ENCODE measurements around the gene EPB41L3. TPM values are rescaled to one million over a fixed set of nuclear protein-coding genes. Genes with fewer than 3 reads are reported as not detected.

EPB41L3 gene
- total and polyA plus RNA-seq, 8 donors, result 30.0 to 98.7 (median 44.3) TPM

DNA sequence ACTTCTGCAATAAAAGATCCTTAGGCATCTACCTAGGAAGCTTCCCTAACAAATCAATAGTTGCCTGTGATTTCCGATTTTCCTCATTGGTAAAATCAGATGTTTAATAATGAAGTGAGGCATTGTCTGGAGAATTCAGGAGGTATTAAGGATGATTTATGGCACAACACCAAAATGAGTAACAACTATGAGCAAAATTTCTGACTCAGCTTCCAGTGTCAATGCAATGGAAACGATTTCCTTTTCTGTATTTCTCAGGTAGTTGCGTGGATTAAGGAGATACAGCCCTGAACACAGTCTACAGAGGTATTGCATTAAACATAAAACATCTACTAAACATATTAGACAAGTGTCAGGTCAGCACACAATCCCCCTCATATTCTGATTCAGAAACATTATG is 99.5 kb downstream of the EPB41L3 start:
- H3K4me3 ChIP-seq, result no peak overlapping the region
- H3K27ac ChIP-seq, result no peak overlapping the region
- no peaks in the 10 kb centered on the region for H3K9me3 ChIP-seq
- peaks cover 0 to 17% of the 10 kb centered on the region in 2 donors for H3K4me1 ChIP-seq
- intact Hi-C loops (cut with DNase I), result no loop called here
- H3K27me3 ChIP-seq, result no peaks in the 10 kb centered on the region
- ATAC-seq, result no peak
- TF ChIP-seq, protein P1, sequence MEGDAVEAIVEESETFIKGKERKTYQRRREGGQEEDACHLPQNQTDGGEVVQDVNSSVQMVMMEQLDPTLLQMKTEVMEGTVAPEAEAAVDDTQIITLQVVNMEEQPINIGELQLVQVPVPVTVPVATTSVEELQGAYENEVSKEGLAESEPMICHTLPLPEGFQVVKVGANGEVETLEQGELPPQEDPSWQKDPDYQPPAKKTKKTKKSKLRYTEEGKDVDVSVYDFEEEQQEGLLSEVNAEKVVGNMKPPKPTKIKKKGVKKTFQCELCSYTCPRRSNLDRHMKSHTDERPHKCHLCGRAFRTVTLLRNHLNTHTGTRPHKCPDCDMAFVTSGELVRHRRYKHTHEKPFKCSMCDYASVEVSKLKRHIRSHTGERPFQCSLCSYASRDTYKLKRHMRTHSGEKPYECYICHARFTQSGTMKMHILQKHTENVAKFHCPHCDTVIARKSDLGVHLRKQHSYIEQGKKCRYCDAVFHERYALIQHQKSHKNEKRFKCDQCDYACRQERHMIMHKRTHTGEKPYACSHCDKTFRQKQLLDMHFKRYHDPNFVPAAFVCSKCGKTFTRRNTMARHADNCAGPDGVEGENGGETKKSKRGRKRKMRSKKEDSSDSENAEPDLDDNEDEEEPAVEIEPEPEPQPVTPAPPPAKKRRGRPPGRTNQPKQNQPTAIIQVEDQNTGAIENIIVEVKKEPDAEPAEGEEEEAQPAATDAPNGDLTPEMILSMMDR (IDR thresholded peaks at IDR 0.05), result no peak
- no peak for DNase-seq
- no peaks in the 10 kb centered on the region for H3K36me3 ChIP-seq

DNA sequence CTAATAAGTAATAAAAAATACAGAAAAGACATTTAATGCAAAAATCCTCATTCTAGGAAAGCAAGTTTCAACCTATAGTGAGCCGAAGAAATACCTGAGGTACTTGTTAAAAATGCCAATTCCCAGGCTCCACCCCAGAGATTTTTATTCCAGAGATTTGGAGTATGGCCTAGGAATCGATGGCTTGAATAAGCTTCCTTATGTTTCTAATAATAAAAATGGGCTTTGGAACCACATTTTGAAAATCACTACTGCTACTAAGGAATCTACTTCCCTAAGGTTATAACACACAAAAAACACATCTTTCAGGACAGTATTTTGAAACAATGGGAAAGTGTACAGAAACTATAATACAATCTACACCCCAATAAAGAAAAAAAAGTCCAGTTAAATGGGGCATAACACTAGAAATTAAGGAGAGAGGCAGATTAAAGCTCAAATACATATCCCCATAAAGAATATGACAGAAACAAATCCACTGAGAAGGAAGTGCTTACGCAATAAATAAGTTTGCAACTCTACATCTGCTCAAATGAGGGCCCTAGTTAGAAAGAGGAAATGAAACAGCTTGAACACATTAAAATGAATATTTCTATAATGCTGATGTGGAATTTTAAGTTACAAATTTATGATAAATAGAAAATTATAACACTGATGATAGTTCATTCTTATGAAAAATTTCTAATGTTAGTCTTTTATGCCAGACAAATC is 103.7 kb downstream of the EPB41L3 start:
- H3K9me3 ChIP-seq, result no peaks in the 10 kb centered on the region
- DNase-seq, result peak in 1 of 4 donors; percentile 41
- peaks cover 0 to 17% of the 10 kb centered on the region in 2 donors for H3K4me1 ChIP-seq
- H3K27ac ChIP-seq, result peak overlapping the region; percentile 14 to 26
- no peak overlapping the region for H3K4me3 ChIP-seq
- H3K36me3 ChIP-seq, result no peaks in the 10 kb centered on the region
- intact Hi-C loops (cut with DNase I), result no loop called here
- no peaks in the 10 kb centered on the region for H3K27me3 ChIP-seq
- TF ChIP-seq, protein P1 (IDR thresholded peaks at IDR 0.05), result no peak
- peak; percentile 71 for ATAC-seq

DNA sequence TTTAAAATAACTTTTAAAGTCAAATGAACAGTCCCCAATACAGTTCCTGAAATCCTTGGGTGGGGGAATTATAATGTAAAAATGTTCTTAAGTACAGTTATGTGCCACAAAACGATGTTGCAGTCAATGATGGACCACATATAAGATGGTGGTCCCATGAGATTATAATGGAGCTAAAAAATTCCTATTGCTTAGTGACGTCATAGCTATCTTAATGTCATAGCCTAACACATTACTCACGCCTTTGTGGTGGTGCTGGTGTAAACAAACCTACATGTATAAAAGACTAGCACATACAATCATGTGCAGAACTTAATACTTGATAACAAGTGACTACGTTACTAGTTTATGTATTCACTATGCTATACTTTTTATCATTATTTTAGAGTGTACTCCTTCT is 109.4 kb downstream of the EPB41L3 start:
- no peak overlapping the region for H3K27ac ChIP-seq
- H3K36me3 ChIP-seq, result peaks cover 0 to 10% of the 10 kb centered on the region in 2 donors
- no peaks in the 10 kb centered on the region for H3K9me3 ChIP-seq
- no peaks in the 10 kb centered on the region for H3K27me3 ChIP-seq
- TF ChIP-seq, protein P1 (IDR thresholded peaks at IDR 0.05), result no peak
- no peak overlapping the region for H3K4me3 ChIP-seq
- peaks cover 0 to 2% of the 10 kb centered on the region in 2 donors for H3K4me1 ChIP-seq
- ATAC-seq (no peak), DNase-seq (no peak)
- intact Hi-C loops (cut with DNase I), result no loop called here

DNA sequence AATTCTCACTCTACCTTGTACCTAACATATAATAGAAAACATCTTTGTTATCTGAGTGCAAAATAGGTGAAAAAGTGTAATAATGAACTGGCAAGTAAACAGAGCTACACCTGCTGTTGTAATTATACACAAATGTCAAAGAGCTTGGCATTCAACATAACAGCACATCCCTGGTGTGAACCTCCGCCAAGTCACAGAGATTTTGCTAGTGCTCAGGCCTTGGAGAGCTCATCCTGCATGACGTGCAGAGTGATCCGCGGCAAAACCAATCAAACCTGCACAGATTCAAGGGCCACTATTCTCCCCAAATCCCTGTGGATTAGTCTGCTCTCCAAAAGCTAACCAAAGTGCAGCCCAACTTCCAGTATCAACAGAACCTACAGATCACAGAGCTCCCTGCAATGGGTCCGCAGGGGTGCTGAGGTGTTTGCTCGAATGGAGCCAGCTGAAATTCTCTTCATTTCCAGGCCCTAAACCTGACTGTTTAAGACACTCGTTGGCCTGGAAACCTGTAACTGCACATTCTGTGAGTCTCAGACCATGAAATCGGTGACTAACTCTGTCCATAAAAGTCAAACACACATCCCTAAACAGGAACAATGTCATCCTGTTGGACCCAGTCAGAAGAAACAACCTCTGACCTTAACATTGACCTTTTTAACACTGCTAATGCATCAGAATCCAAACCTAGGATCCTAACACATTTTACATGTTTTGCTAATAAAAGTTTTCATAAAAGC is 111.8 kb downstream of the EPB41L3 start:
- Histone ChIP-seq H3K27me3 (no peaks in the 10 kb centered on the region), H3K27ac (no peak overlapping the region), H3K36me3 (peaks cover 0 to 10% of the 10 kb centered on the region in 2 donors), H3K9me3 (no peaks in the 10 kb centered on the region), H3K4me3 (no peak overlapping the region), H3K4me1 (no peaks in the 10 kb centered on the region)
- TF ChIP-seq, protein P1 (IDR thresholded peaks at IDR 0.05), result no peak
- no peak for DNase-seq
- no peak for ATAC-seq
- intact Hi-C loops (cut with DNase I), result no loop called here

DNA sequence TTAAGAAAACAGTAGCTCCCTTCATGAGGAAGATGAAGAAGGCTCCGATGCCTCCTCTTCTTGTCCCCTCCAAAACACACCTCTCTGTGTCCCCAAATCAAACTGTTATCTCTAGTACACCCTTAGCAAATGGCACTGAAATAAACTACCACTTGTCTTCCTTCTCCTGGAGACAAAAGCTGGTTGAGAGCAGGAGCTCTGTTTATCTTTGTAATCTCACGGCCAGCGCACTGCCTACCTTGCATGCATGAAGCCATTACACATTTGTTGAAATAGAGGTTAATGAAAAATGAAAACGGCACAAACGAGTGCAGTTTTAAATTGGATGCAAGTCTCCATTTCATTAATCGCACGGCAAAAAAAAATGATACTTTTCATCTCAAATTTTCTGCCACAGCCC is 113.7 kb downstream of the EPB41L3 start:
- Histone ChIP-seq H3K4me1 (no peaks in the 10 kb centered on the region), H3K27me3 (no peaks in the 10 kb centered on the region), H3K9me3 (no peaks in the 10 kb centered on the region), H3K36me3 (peaks cover 0 to 10% of the 10 kb centered on the region in 2 donors), H3K4me3 (no peak overlapping the region), H3K27ac (no peak overlapping the region)
- DNase-seq (no peak), ATAC-seq (no peak)
- intact Hi-C loops (cut with DNase I), result no loop called here
- TF ChIP-seq, protein P1 (IDR thresholded peaks at IDR 0.05), result no peak

All from left lung (tissue), 10 donors.